ENCODE data around the gene PANX2.
"Not testable (repeated sequence)": the region's sequence is repeated elsewhere in the genome, so short reads cannot be mapped to it uniquely, and the experiment has no call there.

The PANX2 gene

GRCh38 chr22:50200461-50201190 lies 30.1 kb downstream of the PANX2 start, which contains the start of gene SELENOO:
TSS of gene SELENOO (plus strand) at chr22:50201011. CDS start at chr22:50201037, 26 bp downstream.
- peak; percentile 95 for DNase-seq

GRCh38 chr22:50201191-50202129 lies 30.9 kb downstream of the PANX2 start:
- peak; percentile 61 for DNase-seq

GRCh38 chr22:50202130-50202666 lies 31.7 kb downstream of the PANX2 start:
- no peak for DNase-seq

- no peak for DNase-seq
These were observed 32.8 kb downstream of the PANX2 start for GRCh38 chr22:50203288-50203687.

- no peak for DNase-seq
These were observed 34.0 kb downstream of the PANX2 start for GRCh38 chr22:50204571-50204970.

GRCh38 chr22:50204998-50205397 lies 34.5 kb downstream of the PANX2 start:
- DNase-seq, result not testable (repeated sequence)

GRCh38 chr22:50205781-50206569 lies 35.4 kb downstream of the PANX2 start:
- DNase-seq, result no peak

GRCh38 chr22:50206599-50206998 lies 36.1 kb downstream of the PANX2 start:
- DNase-seq, result peak; percentile 27

GRCh38 chr22:50207383-50208140 lies 37.0 kb downstream of the PANX2 start:
- no peak for DNase-seq

GRCh38 chr22:50208430-50208938 lies 38.0 kb downstream of the PANX2 start:
- DNase-seq, result no peak

- no peak for DNase-seq
These were observed 38.7 kb downstream of the PANX2 start for GRCh38 chr22:50208939-50209892.

GRCh38 chr22:50209893-50210292 lies 39.4 kb downstream of the PANX2 start:
- peak; percentile 58 for DNase-seq

- DNase-seq, result no peak
These were observed 40.0 kb downstream of the PANX2 start for GRCh38 chr22:50210378-50211139.

GRCh38 chr22:50211147-50211546 lies 40.6 kb downstream of the PANX2 start:
- DNase-seq, result no peak

- no peak for DNase-seq
These were observed 42.7 kb downstream of the PANX2 start for GRCh38 chr22:50213263-50213662.

GRCh38 chr22:50215297-50216054 lies 44.9 kb downstream of the PANX2 start:
- DNase-seq, result no peak

- no peak for DNase-seq
These were observed 45.6 kb downstream of the PANX2 start for GRCh38 chr22:50216055-50216683.

Measured in NCI-H69 (cell line).